GM23338 (cell line): ENCODE data around the gene ABHD10.

Experiments
- ETS1 ChIP-seq: IDR thresholded peaks from 2 replicates; pipeline ENCODE4 v1.6.1; 2016; ENCODE audit warnings: antibody characterized with exemption
- EZH2 ChIP-seq: fragments of 200-600 bp; sonication (generic); IDR thresholded peaks from one replicate; pipeline ENCODE4 v1.8.0; 2017; ENCODE audit warnings: antibody characterized with exemption, mild to moderate bottlenecking, low read depth; ENCODE audit not compliant: unreplicated experiment
- EZH2phosphoT487 ChIP-seq: fragments of 200-600 bp; sonication (generic); IDR thresholded peaks from one replicate; pipeline ENCODE4 v1.8.1; 2018; ENCODE audit warnings: antibody characterized with exemption; ENCODE audit not compliant: unreplicated experiment
- POLR2AphosphoS5 ChIP-seq: IDR thresholded peaks from 2 replicates; pipeline ENCODE4 v1.6.1; 2016; ENCODE audit warnings: antibody characterized with exemption, low read depth
- TF ChIP-seq, protein P1 (sequence below), 2 experiments: fragments of 200-600 bp in 1 of 2; sonication (generic) in 1 of 2; conservative IDR thresholded peaks; 2 replicates each; pipeline versions ENCODE4 v1.5.1 to v1.6.1; 2016 to 2017; ENCODE audit warnings: antibody characterized with exemption in 2 of 2, low read depth in 2 of 2, mild to moderate bottlenecking in 2 of 2, moderate library complexity in 1 of 2

DNA sequence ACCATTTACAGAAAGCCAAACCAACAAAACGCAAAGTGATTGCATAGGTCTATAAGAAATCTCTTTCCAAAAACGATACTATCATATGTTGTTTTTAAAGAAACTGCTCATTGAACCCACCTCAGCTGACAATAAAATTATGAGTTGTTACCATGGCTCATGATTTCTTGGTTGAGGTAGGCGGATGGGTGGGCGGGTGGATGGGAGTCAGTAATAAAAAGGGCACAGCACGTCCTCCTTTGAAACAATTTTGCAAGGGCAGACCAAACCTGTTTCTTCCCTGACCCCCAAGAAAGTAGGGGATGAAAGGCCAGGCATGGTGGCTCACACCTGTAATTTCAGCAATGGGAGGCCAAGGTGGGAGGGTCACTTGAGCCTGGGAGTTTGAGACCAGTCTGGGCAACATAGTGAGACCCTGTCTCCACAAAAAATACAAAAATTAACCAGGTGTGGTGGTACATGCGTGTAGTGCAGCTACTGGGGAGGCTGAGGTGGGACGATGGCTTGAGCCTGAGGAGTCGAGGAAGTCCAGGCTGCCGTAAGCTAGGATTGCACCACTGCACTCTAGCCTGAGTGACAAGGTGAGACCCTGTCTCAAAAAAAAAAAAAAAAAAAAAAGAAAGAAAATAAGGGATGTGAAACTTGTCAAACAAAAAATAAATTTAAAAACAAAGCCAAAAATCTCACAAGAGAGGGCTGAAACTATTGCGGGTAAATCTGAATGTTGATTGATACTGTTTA, 2.1 kb downstream of the ABHD10 start:
- TF ChIP-seq EZH2 (no peak), EZH2phosphoT487 (no peak), POLR2AphosphoS5 (no peak), ETS1 (no peak)
- TF ChIP-seq, protein P1, sequence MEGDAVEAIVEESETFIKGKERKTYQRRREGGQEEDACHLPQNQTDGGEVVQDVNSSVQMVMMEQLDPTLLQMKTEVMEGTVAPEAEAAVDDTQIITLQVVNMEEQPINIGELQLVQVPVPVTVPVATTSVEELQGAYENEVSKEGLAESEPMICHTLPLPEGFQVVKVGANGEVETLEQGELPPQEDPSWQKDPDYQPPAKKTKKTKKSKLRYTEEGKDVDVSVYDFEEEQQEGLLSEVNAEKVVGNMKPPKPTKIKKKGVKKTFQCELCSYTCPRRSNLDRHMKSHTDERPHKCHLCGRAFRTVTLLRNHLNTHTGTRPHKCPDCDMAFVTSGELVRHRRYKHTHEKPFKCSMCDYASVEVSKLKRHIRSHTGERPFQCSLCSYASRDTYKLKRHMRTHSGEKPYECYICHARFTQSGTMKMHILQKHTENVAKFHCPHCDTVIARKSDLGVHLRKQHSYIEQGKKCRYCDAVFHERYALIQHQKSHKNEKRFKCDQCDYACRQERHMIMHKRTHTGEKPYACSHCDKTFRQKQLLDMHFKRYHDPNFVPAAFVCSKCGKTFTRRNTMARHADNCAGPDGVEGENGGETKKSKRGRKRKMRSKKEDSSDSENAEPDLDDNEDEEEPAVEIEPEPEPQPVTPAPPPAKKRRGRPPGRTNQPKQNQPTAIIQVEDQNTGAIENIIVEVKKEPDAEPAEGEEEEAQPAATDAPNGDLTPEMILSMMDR (conservative IDR thresholded peaks at IDR 0.05; ENCODE audit: low read depth in 2 of 2), result no peak
